ENCODE measurements around the gene UBASH3A.
"Not testable (repeated sequence)": the region's sequence is repeated elsewhere in the genome, so short reads cannot be mapped to it uniquely, and the experiment has no call there.

UBASH3A gene

DNA sequence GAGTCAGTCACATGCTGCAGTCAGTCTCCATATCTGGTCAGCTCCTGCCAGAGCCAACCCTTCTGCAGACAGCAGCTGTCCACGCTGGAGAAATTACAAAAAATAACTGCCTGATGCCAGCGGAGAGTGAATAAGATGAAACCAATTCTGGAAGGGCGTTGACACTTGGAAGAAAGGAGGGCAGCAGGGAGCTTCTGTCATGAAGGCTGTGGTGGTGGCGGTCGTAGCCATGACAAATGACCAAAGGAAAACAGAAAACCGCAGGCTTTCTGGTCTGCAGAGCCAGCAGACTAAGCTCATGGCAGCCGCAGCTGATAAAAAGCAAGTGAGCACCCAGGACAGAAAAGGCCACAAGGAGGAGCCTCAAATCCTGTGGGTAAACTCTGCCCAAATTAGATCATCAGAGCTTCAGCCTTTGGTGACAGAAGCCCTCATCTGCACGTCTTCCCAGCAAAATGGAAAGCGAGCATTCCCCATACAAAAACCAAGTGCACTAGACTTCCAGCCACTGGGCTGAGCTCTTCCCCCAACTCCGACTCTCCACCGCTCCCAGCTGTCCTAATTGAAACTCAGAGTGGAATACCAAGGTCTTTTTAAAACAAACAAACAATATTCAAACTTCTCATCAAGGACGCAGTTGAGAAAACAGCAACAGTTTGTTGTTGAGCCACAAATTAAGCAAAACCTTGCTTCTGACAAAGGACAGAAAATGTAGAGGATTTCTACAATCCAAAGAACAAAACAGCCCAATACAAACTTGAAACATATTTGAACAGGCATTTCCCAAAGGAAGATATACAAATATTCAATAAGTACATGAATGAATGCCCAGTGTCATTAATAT lies 63.7 kb downstream of the UBASH3A start:
- H3K36me3 Mint-ChIP-seq (ENCODE audit: low read depth): no peaks in the 10 kb centered on the region
- no peak for TF ChIP-seq CTCF (IDR thresholded peaks at IDR 0.05)
- no peak overlapping the region for H3K4me3 Mint-ChIP-seq
- H3K9me3 Mint-ChIP-seq: no peaks in the 10 kb centered on the region
- DNase-seq: no peak
- H3K4me1 Mint-ChIP-seq: peaks cover 42% of the 10 kb centered on the region
- peaks cover 13% of the 10 kb centered on the region for H3K27me3 Mint-ChIP-seq (ENCODE audit: low read depth, poor library complexity)
- peak overlapping the region; percentile 73 for H3K27ac Mint-ChIP-seq

DNA sequence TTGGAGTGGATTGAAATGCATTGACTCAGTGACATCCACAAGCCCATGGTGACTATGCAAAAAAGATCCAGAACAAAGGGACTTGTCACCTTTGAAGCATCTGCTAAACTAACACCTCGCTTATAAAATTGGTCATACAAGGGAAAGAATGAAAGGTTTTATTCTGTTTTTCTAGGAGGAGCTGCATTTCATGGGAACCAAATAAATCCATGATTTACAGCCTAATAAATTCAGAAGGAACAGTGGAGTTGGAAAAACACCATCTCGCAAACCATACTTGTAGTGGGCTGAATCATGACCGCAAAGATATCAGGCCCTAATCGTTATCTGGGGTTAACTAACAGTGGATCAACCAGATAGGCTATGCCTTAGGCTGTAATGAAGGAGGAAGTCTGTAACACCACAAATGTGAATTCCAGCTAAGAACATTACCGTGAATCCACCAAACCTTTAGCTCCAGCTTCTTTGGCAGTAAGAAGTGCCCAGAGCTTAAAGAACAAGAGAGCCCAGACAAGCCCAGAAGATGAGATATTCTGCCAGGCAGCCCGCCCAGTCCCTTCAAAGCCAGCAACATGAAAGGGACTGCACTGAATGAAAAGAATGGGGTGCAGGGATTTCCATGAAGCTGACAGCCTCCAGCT lies 64.9 kb downstream of the UBASH3A start:
- TF ChIP-seq CTCF (IDR thresholded peaks at IDR 0.05): no peak
- Mint-ChIP-seq H3K4me1 (peaks cover 44% of the 10 kb centered on the region), H3K27ac (no peak overlapping the region), H3K9me3 (no peaks in the 10 kb centered on the region), H3K36me3 (ENCODE audit: low read depth) (no peaks in the 10 kb centered on the region), H3K4me3 (no peak overlapping the region), H3K27me3 (ENCODE audit: low read depth, poor library complexity) (peaks cover 19% of the 10 kb centered on the region)
- no peak for DNase-seq

DNA sequence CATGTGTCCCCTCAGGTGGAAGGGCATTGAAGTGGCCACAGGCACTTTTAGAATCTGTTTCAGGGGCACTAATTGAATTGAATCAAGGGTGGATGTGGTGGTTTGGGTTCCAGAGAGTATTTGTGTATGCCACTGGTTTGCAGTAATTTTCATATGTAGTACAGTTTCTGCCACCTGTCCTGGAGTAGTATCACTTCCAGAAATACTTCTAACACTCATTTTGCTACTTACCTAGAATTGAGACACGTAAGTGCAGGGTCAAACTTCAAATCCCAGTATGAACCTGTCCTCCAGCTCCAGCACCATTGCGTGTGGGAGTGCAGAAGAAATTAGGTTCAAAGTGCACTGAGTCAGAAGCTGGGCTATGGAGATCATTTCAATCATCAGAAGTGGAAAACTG lies 65.6 kb downstream of the UBASH3A start:
- Mint-ChIP-seq H3K9me3 (no peaks in the 10 kb centered on the region), H3K27ac (no peak overlapping the region), H3K36me3 (ENCODE audit: low read depth) (no peaks in the 10 kb centered on the region), H3K4me1 (peaks cover 45% of the 10 kb centered on the region), H3K27me3 (ENCODE audit: low read depth, poor library complexity) (peaks cover 19% of the 10 kb centered on the region), H3K4me3 (no peak overlapping the region)
- no peak for TF ChIP-seq CTCF (IDR thresholded peaks at IDR 0.05)
- DNase-seq: no peak

GRCh38 chr21:42469726-42470125 lies 66.0 kb downstream of the UBASH3A start:
- DNase-seq; H3K36me3 Mint-ChIP-seq (ENCODE audit: low read depth); H3K27ac Mint-ChIP-seq; H3K4me3 Mint-ChIP-seq; H3K9me3 Mint-ChIP-seq: not testable (repeated sequence)
- H3K4me1 Mint-ChIP-seq: peaks cover 50% of the 10 kb centered on the region
- H3K27me3 Mint-ChIP-seq (ENCODE audit: low read depth, poor library complexity): peaks cover 23% of the 10 kb centered on the region

- H3K36me3 Mint-ChIP-seq (ENCODE audit: low read depth): no peaks in the 10 kb centered on the region
- no peak overlapping the region for H3K4me3 Mint-ChIP-seq
- no peaks in the 10 kb centered on the region for H3K9me3 Mint-ChIP-seq
- H3K4me1 Mint-ChIP-seq: peaks cover 52% of the 10 kb centered on the region
- TF ChIP-seq CTCF (IDR thresholded peaks at IDR 0.05): no peak
- H3K27ac Mint-ChIP-seq: peak overlapping the region; percentile 18
- peaks cover 23% of the 10 kb centered on the region for H3K27me3 Mint-ChIP-seq (ENCODE audit: low read depth, poor library complexity)
- no peak for DNase-seq
Measured at GRCh38 chr21:42471206-42471605, 67.5 kb downstream of the UBASH3A start.

GRCh38 chr21:42471716-42472330 lies 68.1 kb downstream of the UBASH3A start:
- Mint-ChIP-seq H3K4me1 (peaks cover 52% of the 10 kb centered on the region), H3K9me3 (no peaks in the 10 kb centered on the region), H3K27me3 (ENCODE audit: low read depth, poor library complexity) (peaks cover 23% of the 10 kb centered on the region), H3K27ac (peak overlapping the region; percentile 18), H3K4me3 (no peak overlapping the region), H3K36me3 (ENCODE audit: low read depth) (no peaks in the 10 kb centered on the region)
- no peak for TF ChIP-seq CTCF (IDR thresholded peaks at IDR 0.05)
- DNase-seq: no peak

All from nephron progenitor cell (in vitro differentiated cells).